Neuronal stem cell (in vitro differentiated cells): ENCODE measurements around the gene KLRK1.
"Not testable (repeated sequence)": the region's sequence is repeated elsewhere in the genome, so short reads cannot be mapped to it uniquely, and the experiment has no call there.

Source experiments
- DNase-seq: peaks from one replicate; pipeline ENCODE4 v3.0.0-alpha.2; 2013; ENCODE audit warnings: low spot score
- H2AFZ ChIP-seq: one replicate; pipeline ENCODE4 v1.6.1; 2013; ENCODE audit warnings: mild to moderate bottlenecking, low read length, inconsistent platforms
- H2AK5ac ChIP-seq: 2 replicates; pipeline ENCODE4 v1.6.1; 2013; ENCODE audit warnings: low read depth, mild to moderate bottlenecking, inconsistent platforms, low read length, moderate library complexity, mixed read lengths
- H2BK120ac ChIP-seq: 2 replicates; pipeline ENCODE4 v1.6.1; 2013; ENCODE audit warnings: low read depth, mild to moderate bottlenecking, inconsistent platforms, low read length, moderate library complexity, mixed read lengths
- H2BK12ac ChIP-seq: one replicate; pipeline ENCODE4 v1.6.1; 2013; ENCODE audit warnings: low read length, inconsistent platforms
- H2BK15ac ChIP-seq: 2 replicates; pipeline ENCODE4 v1.6.1; 2013; ENCODE audit warnings: mild to moderate bottlenecking, low read length, inconsistent platforms, mixed read lengths
- H2BK5ac ChIP-seq: one replicate; pipeline ENCODE4 v1.6.1; 2013; ENCODE audit warnings: inconsistent platforms, mild to moderate bottlenecking, low read length, moderate library complexity
- H3K14ac ChIP-seq: one replicate; pipeline ENCODE4 v1.6.1; 2013; ENCODE audit warnings: low read length, inconsistent platforms
- H3K18ac ChIP-seq: 2 replicates; pipeline ENCODE4 v1.6.1; 2013; ENCODE audit warnings: low read length, inconsistent platforms
- H3K23ac ChIP-seq: 2 replicates; pipeline ENCODE4 v1.6.1; 2013; ENCODE audit warnings: low read depth, mild to moderate bottlenecking, mixed read lengths, low read length, inconsistent platforms; ENCODE audit not compliant: poor library complexity
- H3K27ac ChIP-seq: replicated peaks from 3 replicates; pipeline ENCODE4 v1.5.1; 2013; ENCODE audit warnings: low read length, inconsistent platforms
- H3K27me3 ChIP-seq, 3 experiments: 2 replicates each; pipeline ENCODE4 v1.6.1; 2013; ENCODE audit warnings: low read length in 3 of 3, mild to moderate bottlenecking in 2 of 3, inconsistent platforms in 1 of 3, low read depth in 1 of 3, mixed read lengths in 1 of 3, moderate library complexity in 1 of 3; ENCODE audit not compliant: control insufficient read depth in 3 of 3, insufficient read depth in 3 of 3
- H3K36me3 ChIP-seq, 2 donors: replicated peaks in 1 of 2; 2 replicates each; pipeline ENCODE4 v1.6.1; 2013; ENCODE audit warnings: low read length in 2 of 2; ENCODE audit not compliant: control insufficient read depth in 2 of 2, insufficient read depth in 2 of 2
- H3K4ac ChIP-seq: 2 replicates; pipeline ENCODE4 v1.6.1; 2013; ENCODE audit warnings: inconsistent platforms, mild to moderate bottlenecking, low read length, moderate library complexity
- H3K4me1 ChIP-seq, 2 donors: 1 replicate in 1 of 2; 2 replicates in 1 of 2; pipeline ENCODE4 v1.6.1; 2013; ENCODE audit warnings: low read length in 2 of 2, low read depth in 1 of 2; ENCODE audit not compliant: control insufficient read depth in 2 of 2, insufficient read depth in 1 of 2
- H3K4me2 ChIP-seq: one replicate; pipeline ENCODE4 v1.6.1; 2013; ENCODE audit warnings: mild to moderate bottlenecking, low read length, inconsistent platforms; ENCODE audit not compliant: insufficient read depth, poor library complexity, severe bottlenecking
- H3K4me3 ChIP-seq, 2 donors: 2 replicates each; pipeline ENCODE4 v1.5.1; 2013; ENCODE audit warnings: low read length in 2 of 2, mild to moderate bottlenecking in 2 of 2, inconsistent platforms in 1 of 2, moderate library complexity in 1 of 2
- H3K79me1 ChIP-seq: one replicate; pipeline ENCODE4 v1.6.1; 2013; ENCODE audit warnings: low read depth, mild to moderate bottlenecking, inconsistent platforms, low read length, moderate library complexity
- H3K9ac ChIP-seq: one replicate; pipeline ENCODE4 v1.6.1; 2013; ENCODE audit warnings: mild to moderate bottlenecking, low read depth, low read length, inconsistent platforms; ENCODE audit not compliant: poor library complexity
- H3K9me3 ChIP-seq, 2 donors: replicated peaks in 1 of 2; 2 replicates each; pipeline versions ENCODE3 to v1.6.1; 2013; ENCODE audit warnings: low read length in 2 of 2, mild to moderate bottlenecking in 2 of 2, inconsistent platforms in 1 of 2, low read depth in 1 of 2, mixed read lengths in 1 of 2, moderate library complexity in 1 of 2; ENCODE audit not compliant: control insufficient read depth in 2 of 2, insufficient read depth in 1 of 2
- H4K8ac ChIP-seq: one replicate; pipeline ENCODE4 v1.6.1; 2013; ENCODE audit warnings: low read depth, mild to moderate bottlenecking, inconsistent platforms, low read length, moderate library complexity
- H4K91ac ChIP-seq: one replicate; pipeline ENCODE4 v1.6.1; 2013; ENCODE audit warnings: low read length, low read depth, mild to moderate bottlenecking, inconsistent platforms; ENCODE audit not compliant: poor library complexity
- WGBS, 2 donors: extraction: QIAGEN DNeasy Blood & Tissue Kit; methylation state at CpG; one replicate each; pipeline ENCODE4 v1.1.7; 2013; ENCODE audit warnings: missing lambda C conversion rate in 2 of 2, mixed read lengths in 1 of 2; ENCODE audit not compliant: insufficient read length in 2 of 2, insufficient replicate concordance in 1 of 2; ENCODE audit errors: extremely low coverage in 2 of 2; 5-methylcytosine and 5-hydroxymethylcytosine counted together

KLRK1 gene

GRCh38 chr12:10378737-10379136, 11.1 kb downstream of the KLRK1 start:
- not testable (repeated sequence) for DNase-seq, H2AFZ ChIP-seq, H3K9ac ChIP-seq, H3K27ac ChIP-seq, H2AK5ac ChIP-seq, H4K8ac ChIP-seq, H3K4me3 ChIP-seq, H3K4me2 ChIP-seq, H2BK12ac ChIP-seq, H3K27me3 ChIP-seq, H3K9me3 ChIP-seq, H4K91ac ChIP-seq, H3K36me3 ChIP-seq, H3K14ac ChIP-seq, H3K23ac ChIP-seq, H3K4ac ChIP-seq, H2BK15ac ChIP-seq, H3K18ac ChIP-seq, H2BK5ac ChIP-seq, H3K4me1 ChIP-seq, H2BK120ac ChIP-seq, H3K79me1 ChIP-seq
- no CpG with 5 or more reads among the region's 2 CpGs for WGBS, 2 donors

GRCh38 chr12:10374624-10375018, 15.2 kb downstream of the KLRK1 start:
- no peak overlapping the region for H3K23ac ChIP-seq

GRCh38 chr12:10372559-10372958, 17.3 kb downstream of the KLRK1 start:
- Histone ChIP-seq H3K27me3 (no peaks in the 10 kb centered on the region), H2BK12ac (no peak overlapping the region), H3K4me3 (no peak overlapping the region), H2BK120ac (no peak overlapping the region), H4K91ac (no peak overlapping the region), H2BK15ac (no peak overlapping the region), H3K36me3 (no peaks in the 10 kb centered on the region), H3K18ac (no peak overlapping the region), H2BK5ac (no peak overlapping the region), H3K4ac (no peak overlapping the region), H4K8ac (no peak overlapping the region), H2AFZ (peak overlapping the region; percentile 50), H3K27ac (no peak overlapping the region), H3K9me3 (no peaks in the 10 kb centered on the region), H3K4me2 (no peak overlapping the region), H3K4me1 (peaks cover 0 to 2% of the 10 kb centered on the region in 2 donors), H3K79me1 (no peaks in the 10 kb centered on the region), H3K14ac (no peak overlapping the region), H2AK5ac (no peak overlapping the region), H3K9ac (no peak overlapping the region), H3K23ac (peak overlapping the region; percentile 83)
- WGBS, 2 donors: no CpG with 5 or more reads among the region's 1 CpG
- no peak for DNase-seq

More at GRCh38 chr12:10374624-10375018, 15.2 kb downstream of the KLRK1 start:
- Histone ChIP-seq H3K4me1 (peaks cover 0 to 2% of the 10 kb centered on the region in 2 donors), H2BK12ac (no peak overlapping the region), H2AK5ac (no peak overlapping the region), H3K9ac (no peak overlapping the region), H2BK120ac (no peak overlapping the region), H3K18ac (no peak overlapping the region), H3K79me1 (no peaks in the 10 kb centered on the region), H3K27ac (no peak overlapping the region), H3K36me3 (no peaks in the 10 kb centered on the region), H3K4me2 (no peak overlapping the region), H3K4ac (no peak overlapping the region), H4K91ac (no peak overlapping the region), H3K4me3 (no peak overlapping the region), H3K9me3 (no peaks in the 10 kb centered on the region), H3K14ac (no peak overlapping the region), H4K8ac (no peak overlapping the region), H2BK5ac (no peak overlapping the region), H2BK15ac (no peak overlapping the region), H2AFZ (no peak overlapping the region), H3K27me3 (no peaks in the 10 kb centered on the region)
- no peak for DNase-seq
- WGBS, 2 donors: no CpG with 5 or more reads among the region's 3 CpGs

- H3K9ac ChIP-seq, H2AK5ac ChIP-seq, H3K4ac ChIP-seq, H3K9me3 ChIP-seq, H3K27ac ChIP-seq, H4K8ac ChIP-seq, H3K4me2 ChIP-seq, H3K23ac ChIP-seq, H3K14ac ChIP-seq, H3K18ac ChIP-seq, H3K27me3 ChIP-seq, H4K91ac ChIP-seq, H2BK12ac ChIP-seq, H3K79me1 ChIP-seq, H3K36me3 ChIP-seq, DNase-seq, H3K4me1 ChIP-seq, H2BK5ac ChIP-seq, H2BK15ac ChIP-seq, H3K4me3 ChIP-seq, H2BK120ac ChIP-seq: not testable (repeated sequence)
- peak overlapping the region; percentile 50 for H2AFZ ChIP-seq
- no CpG with 5 or more reads among the region's 6 CpGs for WGBS, 2 donors
Measured at GRCh38 chr12:10371893-10372535, 17.8 kb downstream of the KLRK1 start.
